Measurements from ENCODE around the gene MAP4K1. TPM values are rescaled to one million over a fixed set of nuclear protein-coding genes. Genes with fewer than 3 reads are reported as not detected.
A peak's percentile ranks its signal among the peaks of the same experiment; 100 is the strongest.
"Not testable (repeated sequence)": the region's sequence is repeated elsewhere in the genome, so short reads cannot be mapped to it uniquely, and the experiment has no call there.

Gene MAP4K1
- total RNA-seq, 1 experiment from 2014 or later = 3.5 TPM

GRCh38 chr19:38559428-38560401 lies 58.0 kb downstream of the MAP4K1 start:
- ChIA-PET POLR2A (ENCODE audit: unreplicated experiment) (no interaction called here), CTCF (no interaction called here)
- no peaks in the 10 kb centered on the region; the same call in 1 of the 2 replicates for H3K27me3 ChIP-seq (ENCODE audit: insufficient read depth, low read depth)
- no peaks in the 10 kb centered on the region for H3K79me2 ChIP-seq (ENCODE audit: low read depth)
- peaks cover 7% of the 10 kb centered on the region; the same call in 1 of the 2 replicates for H3K4me1 ChIP-seq (replicated peaks; ENCODE audit: insufficient read depth)
- H3F3A ChIP-seq (ENCODE audit: insufficient read depth, low read depth) = peaks cover 3% of the 10 kb centered on the region; the same call in 1 of the 2 replicates
- H2AFZ ChIP-seq = no peak overlapping the region
- DNase-seq = no peak
- no peaks in the 10 kb centered on the region for H4K20me1 ChIP-seq (ENCODE audit: insufficient read depth)
- no TSS peak for BruUV-seq (replicated peaks)
- TF ChIP-seq EZH2 (IDR thresholded peaks at IDR 0.05; ENCODE audit: low read depth) (no peak), CTCF (conservative IDR thresholded peaks at IDR 0.05) (no peak)
- no peak overlapping the region for H3K4me2 ChIP-seq
- no peaks in the 10 kb centered on the region for H3K9me2 ChIP-seq (ENCODE audit: insufficient read depth)
- intact Hi-C loops (cut with micrococcal nuclease; ENCODE audit: unreplicated experiment) = loop anchor here (5.0 kb wide), 2 partner anchors 78 to 278 kb away; no protein-coding TSS in a partner anchor
- H3K4me3 ChIP-seq = no peak overlapping the region
- no peaks in the 10 kb centered on the region for H3K36me3 ChIP-seq (ENCODE audit: low read depth)
- no peaks in the 10 kb centered on the region for H3K9me3 ChIP-seq (ENCODE audit: insufficient read depth, low read depth)
- H3K27ac ChIP-seq = no peak overlapping the region

GRCh38 chr19:38558933-38559332 lies 58.8 kb downstream of the MAP4K1 start:
- intact Hi-C loops (cut with micrococcal nuclease; ENCODE audit: unreplicated experiment) = loop anchor here (5.0 kb wide), 2 partner anchors 78 to 278 kb away; no protein-coding TSS in a partner anchor
- H3F3A ChIP-seq (ENCODE audit: insufficient read depth, low read depth); BruUV-seq (replicated peaks); H3K27me3 ChIP-seq (ENCODE audit: insufficient read depth, low read depth); POLR2A ChIA-PET (ENCODE audit: unreplicated experiment); H2AFZ ChIP-seq; CTCF ChIA-PET; H3K36me3 ChIP-seq (ENCODE audit: low read depth); H3K27ac ChIP-seq; H3K4me2 ChIP-seq; H3K9me3 ChIP-seq (ENCODE audit: insufficient read depth, low read depth); DNase-seq; H3K9me2 ChIP-seq (ENCODE audit: insufficient read depth); H3K4me1 ChIP-seq (replicated peaks; ENCODE audit: insufficient read depth); H3K79me2 ChIP-seq (ENCODE audit: low read depth); H3K4me3 ChIP-seq; H4K20me1 ChIP-seq (ENCODE audit: insufficient read depth): not testable (repeated sequence)

- ChIA-PET POLR2A (ENCODE audit: unreplicated experiment) (interaction anchor here (0.6 kb wide), 1 partner anchor 134 kb away, joined by 7 read pairs; no protein-coding TSS in a partner anchor), CTCF (interaction anchor here (0.6 to 1.0 kb wide), 2 partner anchors 50 to 77 kb away, joined by 3 to 5 read pairs; no protein-coding TSS in a partner anchor)
- no peaks in the 10 kb centered on the region for H3K36me3 ChIP-seq (ENCODE audit: low read depth)
- 0 out of 2 replicates have a peak, but pooled peaks have one; percentile 7 for TF ChIP-seq CTCF (conservative IDR thresholded peaks at IDR 0.05)
- no peak for TF ChIP-seq EZH2 (IDR thresholded peaks at IDR 0.05; ENCODE audit: low read depth)
- H3K4me1 ChIP-seq (replicated peaks; ENCODE audit: insufficient read depth) = peaks cover 7% of the 10 kb centered on the region; the same call in 1 of the 2 replicates
- no TSS peak for BruUV-seq (replicated peaks)
- H3K4me3 ChIP-seq = no peak overlapping the region
- no peaks in the 10 kb centered on the region for H3K9me3 ChIP-seq (ENCODE audit: insufficient read depth, low read depth)
- H3F3A ChIP-seq (ENCODE audit: insufficient read depth, low read depth) = peaks cover 3% of the 10 kb centered on the region; the same call in 1 of the 2 replicates
- no peaks in the 10 kb centered on the region for H3K9me2 ChIP-seq (ENCODE audit: insufficient read depth)
- peak in 1 of 2 experiments; percentile 32 for DNase-seq
- no peak overlapping the region for H2AFZ ChIP-seq
- intact Hi-C loops (cut with micrococcal nuclease; ENCODE audit: unreplicated experiment) = loop anchor here (5.0 kb wide), 2 partner anchors 80 to 280 kb away; no protein-coding TSS in a partner anchor
- H3K4me2 ChIP-seq = no peak overlapping the region
- H3K27ac ChIP-seq = no peak overlapping the region
- H3K79me2 ChIP-seq (ENCODE audit: low read depth) = no peaks in the 10 kb centered on the region
- no peaks in the 10 kb centered on the region for H3K27me3 ChIP-seq (ENCODE audit: insufficient read depth, low read depth)
- no peaks in the 10 kb centered on the region for H4K20me1 ChIP-seq (ENCODE audit: insufficient read depth)
These were observed 60.5 kb downstream of the MAP4K1 start for GRCh38 chr19:38557205-38557799.
